HL-60 (cell line): ENCODE measurements around the gene TMPRSS3.
"Not testable (repeated sequence)": the region's sequence is repeated elsewhere in the genome, so short reads cannot be mapped to it uniquely, and the experiment has no call there.

Experiments used
- DNase-seq, 2 experiments: peaks; one replicate each; pipeline ENCODE4 v3.0.0-alpha.2; 2010 to 2020; ENCODE audit warnings: low read depth in 1 of 2, low spot score in 1 of 2
- H3K27ac ChIP-seq: fragments of 250-450 bp; sonication (Bioruptor Pico); replicated peaks from 2 replicates; pipeline ENCODE4 v1.5.1; 2020; ENCODE audit warnings: mild to moderate bottlenecking, moderate library complexity
- H3K27me3 ChIP-seq: fragments of 250-450 bp; sonication (Bioruptor Pico); 2 replicates; pipeline ENCODE4 v1.5.1; 2021; ENCODE audit warnings: mild to moderate bottlenecking, moderate library complexity; ENCODE audit not compliant: insufficient read depth, poor library complexity, severe bottlenecking
- H3K4me3 ChIP-seq: replicated peaks from 2 replicates; pipeline ENCODE4 v1.5.1; 2011; ENCODE audit warnings: mild to moderate bottlenecking, control low read depth, low read length; ENCODE audit not compliant: insufficient read depth
- GABPA ChIP-seq: IDR thresholded peaks from 2 replicates; pipeline ENCODE4 v1.6.1; 2012; ENCODE audit warnings: low read depth
- POLR2AphosphoS5 ChIP-seq: IDR thresholded peaks from 2 replicates; pipeline ENCODE4 v1.6.1; 2012; ENCODE audit warnings: low read depth
- SPI1 ChIP-seq: IDR thresholded peaks from 2 replicates; pipeline ENCODE4 v1.6.1; 2012; ENCODE audit warnings: low read depth, mild to moderate bottlenecking, borderline replicate concordance
- TF ChIP-seq, protein P1 (sequence below): IDR thresholded peaks from one replicate; pipeline ENCODE4 v1.5.1; 2011; ENCODE audit warnings: low read length, control low read depth, inconsistent platforms; ENCODE audit not compliant: insufficient read depth
- TF ChIP-seq, protein P2 (sequence below): IDR thresholded peaks from 2 replicates; pipeline ENCODE4 v1.6.1; 2012; ENCODE audit warnings: low read depth; ENCODE audit not compliant: insufficient replicate concordance

Gene TMPRSS3

DNA sequence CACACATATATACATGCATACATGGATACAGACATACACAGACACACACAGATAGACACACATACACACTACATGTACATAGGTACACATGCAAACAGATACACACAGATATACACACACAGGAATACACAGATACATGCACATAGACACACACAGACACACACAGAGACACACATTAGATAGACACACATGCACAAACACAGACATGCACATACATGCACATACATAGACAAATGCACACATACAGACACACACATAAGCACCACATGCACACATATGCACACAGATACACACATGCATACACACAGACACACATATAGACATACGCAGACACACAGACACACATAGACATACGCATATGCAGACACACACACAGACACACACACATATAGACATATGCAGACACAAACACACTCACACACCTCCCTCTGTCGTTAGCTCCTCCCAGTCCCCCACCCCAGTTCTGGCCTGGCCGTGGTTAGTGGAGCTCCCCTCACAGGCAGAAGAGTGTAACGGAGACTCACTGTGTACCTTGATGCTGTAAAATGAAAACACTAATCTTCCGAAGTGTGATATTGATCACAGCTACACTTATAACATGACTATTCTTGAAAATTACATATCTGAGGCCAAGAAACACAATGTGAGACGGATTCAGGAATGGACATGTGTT is 15.5 kb upstream of the TMPRSS3 start:
- Histone ChIP-seq H3K27me3 (no peaks in the 10 kb centered on the region), H3K27ac (no peak overlapping the region), H3K4me3 (no peak overlapping the region)
- TF ChIP-seq GABPA = no peak
- TF ChIP-seq POLR2AphosphoS5 = no peak
- TF ChIP-seq, protein P1, sequence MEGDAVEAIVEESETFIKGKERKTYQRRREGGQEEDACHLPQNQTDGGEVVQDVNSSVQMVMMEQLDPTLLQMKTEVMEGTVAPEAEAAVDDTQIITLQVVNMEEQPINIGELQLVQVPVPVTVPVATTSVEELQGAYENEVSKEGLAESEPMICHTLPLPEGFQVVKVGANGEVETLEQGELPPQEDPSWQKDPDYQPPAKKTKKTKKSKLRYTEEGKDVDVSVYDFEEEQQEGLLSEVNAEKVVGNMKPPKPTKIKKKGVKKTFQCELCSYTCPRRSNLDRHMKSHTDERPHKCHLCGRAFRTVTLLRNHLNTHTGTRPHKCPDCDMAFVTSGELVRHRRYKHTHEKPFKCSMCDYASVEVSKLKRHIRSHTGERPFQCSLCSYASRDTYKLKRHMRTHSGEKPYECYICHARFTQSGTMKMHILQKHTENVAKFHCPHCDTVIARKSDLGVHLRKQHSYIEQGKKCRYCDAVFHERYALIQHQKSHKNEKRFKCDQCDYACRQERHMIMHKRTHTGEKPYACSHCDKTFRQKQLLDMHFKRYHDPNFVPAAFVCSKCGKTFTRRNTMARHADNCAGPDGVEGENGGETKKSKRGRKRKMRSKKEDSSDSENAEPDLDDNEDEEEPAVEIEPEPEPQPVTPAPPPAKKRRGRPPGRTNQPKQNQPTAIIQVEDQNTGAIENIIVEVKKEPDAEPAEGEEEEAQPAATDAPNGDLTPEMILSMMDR = no peak
- no peak for DNase-seq

DNA sequence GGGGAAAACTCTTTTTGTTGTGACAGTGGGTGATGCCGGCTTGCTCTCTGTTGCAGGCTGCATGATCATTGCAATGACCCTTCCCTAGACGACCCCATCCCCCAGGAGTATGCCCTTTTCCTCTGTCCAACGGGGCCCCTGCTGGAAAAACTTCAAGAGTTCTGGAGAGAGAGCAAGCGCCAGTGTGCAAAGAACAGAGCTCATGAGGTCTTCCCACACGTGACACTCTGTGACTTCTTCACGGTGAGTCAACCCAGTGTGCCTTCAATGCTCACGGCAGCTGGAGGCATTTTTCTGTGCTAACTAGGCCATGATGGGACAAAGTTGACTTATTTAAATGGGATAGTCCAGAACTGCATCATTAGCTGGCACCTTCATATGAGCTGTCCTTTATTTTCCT is 13.5 kb upstream of the TMPRSS3 start:
- Histone ChIP-seq H3K27me3 (no peaks in the 10 kb centered on the region), H3K4me3 (no peak overlapping the region), H3K27ac (no peak overlapping the region)
- TF ChIP-seq SPI1 (no peak), GABPA (no peak), POLR2AphosphoS5 (no peak)
- TF ChIP-seq, protein P1 = no peak
- TF ChIP-seq, protein P2, sequence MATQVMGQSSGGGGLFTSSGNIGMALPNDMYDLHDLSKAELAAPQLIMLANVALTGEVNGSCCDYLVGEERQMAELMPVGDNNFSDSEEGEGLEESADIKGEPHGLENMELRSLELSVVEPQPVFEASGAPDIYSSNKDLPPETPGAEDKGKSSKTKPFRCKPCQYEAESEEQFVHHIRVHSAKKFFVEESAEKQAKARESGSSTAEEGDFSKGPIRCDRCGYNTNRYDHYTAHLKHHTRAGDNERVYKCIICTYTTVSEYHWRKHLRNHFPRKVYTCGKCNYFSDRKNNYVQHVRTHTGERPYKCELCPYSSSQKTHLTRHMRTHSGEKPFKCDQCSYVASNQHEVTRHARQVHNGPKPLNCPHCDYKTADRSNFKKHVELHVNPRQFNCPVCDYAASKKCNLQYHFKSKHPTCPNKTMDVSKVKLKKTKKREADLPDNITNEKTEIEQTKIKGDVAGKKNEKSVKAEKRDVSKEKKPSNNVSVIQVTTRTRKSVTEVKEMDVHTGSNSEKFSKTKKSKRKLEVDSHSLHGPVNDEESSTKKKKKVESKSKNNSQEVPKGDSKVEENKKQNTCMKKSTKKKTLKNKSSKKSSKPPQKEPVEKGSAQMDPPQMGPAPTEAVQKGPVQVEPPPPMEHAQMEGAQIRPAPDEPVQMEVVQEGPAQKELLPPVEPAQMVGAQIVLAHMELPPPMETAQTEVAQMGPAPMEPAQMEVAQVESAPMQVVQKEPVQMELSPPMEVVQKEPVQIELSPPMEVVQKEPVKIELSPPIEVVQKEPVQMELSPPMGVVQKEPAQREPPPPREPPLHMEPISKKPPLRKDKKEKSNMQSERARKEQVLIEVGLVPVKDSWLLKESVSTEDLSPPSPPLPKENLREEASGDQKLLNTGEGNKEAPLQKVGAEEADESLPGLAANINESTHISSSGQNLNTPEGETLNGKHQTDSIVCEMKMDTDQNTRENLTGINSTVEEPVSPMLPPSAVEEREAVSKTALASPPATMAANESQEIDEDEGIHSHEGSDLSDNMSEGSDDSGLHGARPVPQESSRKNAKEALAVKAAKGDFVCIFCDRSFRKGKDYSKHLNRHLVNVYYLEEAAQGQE = no peak
- DNase-seq = no peak

DNA sequence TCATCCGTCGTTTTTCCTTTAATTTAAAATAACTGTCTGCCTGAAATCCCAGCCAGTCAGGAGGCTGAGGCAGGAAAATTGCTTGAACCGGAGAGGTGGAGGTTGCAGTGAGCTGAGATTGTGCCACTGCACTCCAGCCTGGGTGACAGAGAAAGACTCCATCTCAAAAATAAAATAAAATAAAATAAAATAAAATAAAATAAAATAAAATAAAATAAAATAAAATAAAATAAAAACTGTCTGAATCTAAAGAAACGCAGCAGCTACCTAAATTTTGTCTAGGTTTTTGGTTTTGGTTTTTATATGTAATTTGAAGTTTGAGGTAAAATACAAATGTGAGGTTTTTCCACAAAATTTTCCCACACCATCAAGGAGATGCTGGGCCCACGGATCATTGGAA is 12.9 kb upstream of the TMPRSS3 start:
- DNase-seq, H3K4me3 ChIP-seq, H3K27me3 ChIP-seq, H3K27ac ChIP-seq: not testable (repeated sequence)

DNA sequence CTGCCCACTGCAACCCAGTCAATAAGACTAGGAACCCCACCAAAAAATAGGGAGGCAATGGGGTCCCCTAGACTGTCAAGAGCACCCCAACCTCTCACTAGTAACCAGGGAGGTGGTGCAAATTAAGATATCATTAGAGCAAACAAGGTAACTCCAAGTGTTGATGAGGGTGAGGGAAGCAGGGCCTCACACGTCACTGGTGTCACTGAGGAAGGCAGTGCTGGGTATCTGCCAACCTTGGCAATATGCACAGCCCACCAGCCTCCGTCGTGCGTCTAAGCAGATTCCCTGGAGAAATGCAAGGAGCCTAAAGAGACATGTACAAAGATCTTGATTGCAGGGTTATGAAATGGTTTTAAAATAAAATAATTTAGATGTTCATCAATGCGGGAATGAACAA is 11.6 kb upstream of the TMPRSS3 start:
- TF ChIP-seq, protein P2 = no peak
- TF ChIP-seq, protein P1 = no peak
- TF ChIP-seq SPI1 (no peak), GABPA (no peak)

More for the DNA sequence above, 11.6 kb upstream of the TMPRSS3 start:
- H3K4me3 ChIP-seq = no peak overlapping the region
- DNase-seq = no peak
- no peak overlapping the region for H3K27ac ChIP-seq
- no peaks in the 10 kb centered on the region for H3K27me3 ChIP-seq
